Measurements from ENCODE around the gene CREBZF. TPM values are rescaled to one million over a fixed set of nuclear protein-coding genes. Genes with fewer than 3 reads are reported as not detected.

CREBZF gene
- total RNA-seq, 1 experiment from 2014 or later, result 50.2 TPM

DNA sequence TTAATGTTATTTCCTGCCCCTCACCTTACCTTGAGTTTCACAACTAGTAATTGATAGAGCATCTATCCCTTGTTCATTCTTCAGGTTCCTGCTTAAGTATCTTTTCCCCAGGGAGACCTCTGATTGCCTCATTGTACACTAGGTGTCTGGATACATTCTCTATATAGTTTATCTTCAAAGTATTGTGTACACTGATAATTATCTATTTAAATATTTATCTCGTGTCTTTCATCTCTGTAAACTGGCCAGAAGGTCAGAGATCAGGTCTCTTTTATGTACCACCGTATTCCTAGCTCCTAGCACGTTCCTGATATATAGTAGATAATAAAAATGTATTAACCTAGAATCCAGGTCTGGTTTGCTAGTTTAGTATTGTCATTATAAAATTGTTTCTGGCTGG, 30.2 kb downstream of the CREBZF start:
- no peak overlapping the region for H2BK20ac ChIP-seq (ENCODE audit: low read depth, low read length, poor library complexity, severe bottlenecking)
- H4K8ac ChIP-seq (replicated peaks; ENCODE audit: insufficient read length, low read depth, low read length), result no peak overlapping the region
- H3K4me1 Mint-ChIP-seq, result peaks cover 0 to 3% of the 10 kb centered on the region in 2 experiments; a peak in 2 of 4 replicates

More for the DNA sequence above, 30.2 kb downstream of the CREBZF start:
- H4K20me1 ChIP-seq (ENCODE audit: control insufficient read depth, insufficient read depth, insufficient read length), result no peaks in the 10 kb centered on the region
- Mint-ChIP-seq H3K27me3 (ENCODE audit: low read depth) (no peaks in the 10 kb centered on the region), H3K36me3 (ENCODE audit: insufficient read depth in 1 of 3, low read depth in 3 of 3) (peaks cover 15 to 54% (median 36%) of the 10 kb centered on the region in 3 experiments), H3K4me3 (no peak overlapping the region), H3K9me3 (no peaks in the 10 kb centered on the region), H3K27ac (no peak overlapping the region)
- no peak for DNase-seq
- no peak overlapping the region for H3K14ac ChIP-seq (ENCODE audit: insufficient read depth, low read length)
- H2AFZ ChIP-seq (ENCODE audit: low read length), result no peak overlapping the region
- no peak overlapping the region for H2AK5ac ChIP-seq (ENCODE audit: insufficient read length, low read length)
- no peaks in the 10 kb centered on the region for H3K23me2 ChIP-seq (ENCODE audit: insufficient read length, low read depth, low read length, poor library complexity, severe bottlenecking)
- no peak overlapping the region for H4K91ac ChIP-seq (ENCODE audit: insufficient read length, low read depth, low read length)
- H4K5ac ChIP-seq (ENCODE audit: insufficient read length, low read depth, low read length), result no peak overlapping the region
- H2BK120ac ChIP-seq (ENCODE audit: low read depth, low read length, poor library complexity, severe bottlenecking), result no peak overlapping the region
- no peak overlapping the region for H2BK15ac ChIP-seq (ENCODE audit: low read depth, low read length)
- no peak overlapping the region for H2BK5ac ChIP-seq (ENCODE audit: insufficient read length, low read length)
- H3K18ac ChIP-seq (ENCODE audit: insufficient read length, low read depth, low read length), result no peak overlapping the region
- no peak overlapping the region for H3K4me2 ChIP-seq (ENCODE audit: insufficient read depth, insufficient read length, low read length)
- H3T11ph ChIP-seq (ENCODE audit: low read length), result no peak overlapping the region
- H3K27me3 ChIP-seq (ENCODE audit: insufficient read depth, low read length), result no peaks in the 10 kb centered on the region
- H3K4ac ChIP-seq (ENCODE audit: low read depth, low read length), result no peak overlapping the region
- no peak overlapping the region for H3K9ac ChIP-seq (ENCODE audit: extremely low read depth, insufficient read length, low read length)
- H3K79me2 ChIP-seq (ENCODE audit: insufficient read depth, low read length), result peaks cover 9% of the 10 kb centered on the region; the same call in 1 of the 2 replicates
- WGBS (ENCODE audit: extremely low coverage, insufficient read length, low lambda C conversion rate), result no CpG with 5 or more reads among the region's 3 CpGs
- H3K27ac ChIP-seq (ENCODE audit: insufficient read length, low read depth, low read length), result no peak overlapping the region
- no peaks in the 10 kb centered on the region for H3K4me1 ChIP-seq (ENCODE audit: insufficient read depth, low read length)
- H3K9me3 ChIP-seq (ENCODE audit: control insufficient read depth, low read depth, low read length), result no peaks in the 10 kb centered on the region
- no peaks in the 10 kb centered on the region for H3K79me1 ChIP-seq (ENCODE audit: insufficient read depth, low read depth, low read length, poor library complexity, severe bottlenecking)
- H2BK12ac ChIP-seq (ENCODE audit: insufficient read length, low read depth, low read length), result no peak overlapping the region
- no peak overlapping the region for H3K23ac ChIP-seq (ENCODE audit: insufficient read length, low read depth, low read length)
- H3K56ac ChIP-seq (ENCODE audit: insufficient read length, low read depth, low read length), result no peak overlapping the region
- no peak for TF ChIP-seq CTCF (conservative IDR thresholded peaks at IDR 0.05)

All from H9 (cell line).